Stimulated activated CD4-positive, alpha-beta T cell treated with anti-CD3 and anti-CD28 coated beads, Interleukin-15, amount 100 ng/mL, for 1 hour (primary cell): Measurements from ENCODE around the gene DHRS7B.

ENCODE experiments used
- DNase-seq, 2 donors: peaks; one replicate each; pipeline ENCODE4 v3.0.0-alpha.2; 2020; ENCODE audit warnings: low read depth in 1 of 2, low spot score in 1 of 2

DHRS7B gene

GRCh38 chr17:21233581-21234347, 107.0 kb downstream of the DHRS7B start:
- no peak for DNase-seq

GRCh38 chr17:21235921-21236320, 109.2 kb downstream of the DHRS7B start:
- DNase-seq, result no peak

GRCh38 chr17:21239680-21240368, 113.1 kb downstream of the DHRS7B start:
- DNase-seq, result no peak

GRCh38 chr17:21240369-21241055, 113.7 kb downstream of the DHRS7B start:
- no peak for DNase-seq
